Stimulated activated effector memory CD8-positive, alpha-beta T cell treated with anti-CD3 and anti-CD28 coated beads, Interleukin-12 subunit alpha, Interleukin-12 subunit beta, amount 100 ng/mL, for 72 hours (primary cell): ENCODE measurements around the gene SYT8.
"Not testable (repeated sequence)": the region's sequence is repeated elsewhere in the genome, so short reads cannot be mapped to it uniquely, and the experiment has no call there.

Source experiments
- ATAC-seq: fragments of 150-1000 bp; cut with Tn5 transposase; 2 replicates; pipeline ENCODE4 v1.10.0; 2021
- DNase-seq, 2 donors: peaks; one replicate each; pipeline ENCODE4 v3.0.0; 2021 to 2022; ENCODE audit warnings: low spot score in 2 of 2
- H3K27ac Mint-ChIP-seq: one replicate; pipeline ENCODE4 v1.8.0; 2022; ENCODE audit warnings: mild to moderate bottlenecking, mixed read lengths
- H3K36me3 Mint-ChIP-seq: one replicate; pipeline ENCODE4 v1.8.0; 2022; ENCODE audit warnings: mild to moderate bottlenecking, mixed read lengths
- H3K4me1 Mint-ChIP-seq: one replicate; pipeline ENCODE4 v1.8.0; 2022; ENCODE audit warnings: mixed read lengths
- H3K4me3 Mint-ChIP-seq: one replicate; pipeline ENCODE4 v1.8.0; 2022; ENCODE audit warnings: mild to moderate bottlenecking, mixed read lengths
- H3K9me3 Mint-ChIP-seq: one replicate; pipeline ENCODE4 v1.8.0; 2022; ENCODE audit warnings: mixed read lengths

Gene SYT8, protein sequence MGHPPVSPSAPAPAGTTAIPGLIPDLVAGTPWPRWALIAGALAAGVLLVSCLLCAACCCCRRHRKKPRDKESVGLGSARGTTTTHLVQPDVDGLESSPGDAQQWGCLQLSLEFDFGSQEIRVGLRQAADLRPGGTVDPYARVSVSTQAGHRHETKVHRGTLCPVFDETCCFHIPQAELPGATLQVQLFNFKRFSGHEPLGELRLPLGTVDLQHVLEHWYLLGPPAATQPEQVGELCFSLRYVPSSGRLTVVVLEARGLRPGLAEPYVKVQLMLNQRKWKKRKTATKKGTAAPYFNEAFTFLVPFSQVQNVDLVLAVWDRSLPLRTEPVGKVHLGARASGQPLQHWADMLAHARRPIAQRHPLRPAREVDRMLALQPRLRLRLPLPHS

GRCh38 chr11:1834779-1835670 lies at the start of gene SYT8:
SYT8 (plus strand) TSS chr11:1834990; CDS start chr11:1835106, 116 bp downstream.
- H3K4me1 Mint-ChIP-seq = peaks cover 7% of the 10 kb centered on the region
- DNase-seq = no peak
- no peak within 1 kb of the TSS for H3K27ac Mint-ChIP-seq

GRCh38 chr11:1785749-1786413 lies 48.9 kb upstream of the SYT8 start:
- Mint-ChIP-seq H3K27ac (no peak overlapping the region), H3K4me3 (no peak overlapping the region), H3K9me3 (no peaks in the 10 kb centered on the region), H3K4me1 (peaks cover 13% of the 10 kb centered on the region), H3K36me3 (no peaks in the 10 kb centered on the region)
- DNase-seq (no peak), ATAC-seq (no peak)

More at GRCh38 chr11:1834779-1835670, at the start of gene SYT8:
- Mint-ChIP-seq H3K9me3 (no peaks in the 10 kb centered on the region), H3K4me3 (no peak within 1 kb of the TSS), H3K36me3 (no peaks in the 10 kb centered on the region)
- no peak for ATAC-seq

GRCh38 chr11:1786466-1786865 lies 48.3 kb upstream of the SYT8 start:
- H3K4me3 Mint-ChIP-seq = no peak overlapping the region
- H3K36me3 Mint-ChIP-seq = no peaks in the 10 kb centered on the region
- DNase-seq (no peak), ATAC-seq (no peak)
- no peak overlapping the region for H3K27ac Mint-ChIP-seq
- no peaks in the 10 kb centered on the region for H3K9me3 Mint-ChIP-seq
- peaks cover 7% of the 10 kb centered on the region for H3K4me1 Mint-ChIP-seq

- DNase-seq = no peak
- peaks cover 15% of the 10 kb centered on the region for H3K4me1 Mint-ChIP-seq
- peak overlapping the region; percentile 82 for H3K27ac Mint-ChIP-seq
- no peak for ATAC-seq
- H3K36me3 Mint-ChIP-seq = peaks cover 4% of the 10 kb centered on the region
- peak overlapping the region; percentile 67 for H3K4me3 Mint-ChIP-seq
- H3K9me3 Mint-ChIP-seq = no peaks in the 10 kb centered on the region
Observed at GRCh38 chr11:1791912-1792311, 42.9 kb upstream of the SYT8 start.

GRCh38 chr11:1792461-1792860 lies 42.3 kb upstream of the SYT8 start:
- peak overlapping the region; percentile 67 for H3K4me3 Mint-ChIP-seq
- ATAC-seq = peak; percentile 62
- H3K9me3 Mint-ChIP-seq = no peaks in the 10 kb centered on the region
- H3K4me1 Mint-ChIP-seq = peaks cover 15% of the 10 kb centered on the region
- DNase-seq = no peak
- peak overlapping the region; percentile 82 for H3K27ac Mint-ChIP-seq
- peaks cover 4% of the 10 kb centered on the region for H3K36me3 Mint-ChIP-seq

DNA sequence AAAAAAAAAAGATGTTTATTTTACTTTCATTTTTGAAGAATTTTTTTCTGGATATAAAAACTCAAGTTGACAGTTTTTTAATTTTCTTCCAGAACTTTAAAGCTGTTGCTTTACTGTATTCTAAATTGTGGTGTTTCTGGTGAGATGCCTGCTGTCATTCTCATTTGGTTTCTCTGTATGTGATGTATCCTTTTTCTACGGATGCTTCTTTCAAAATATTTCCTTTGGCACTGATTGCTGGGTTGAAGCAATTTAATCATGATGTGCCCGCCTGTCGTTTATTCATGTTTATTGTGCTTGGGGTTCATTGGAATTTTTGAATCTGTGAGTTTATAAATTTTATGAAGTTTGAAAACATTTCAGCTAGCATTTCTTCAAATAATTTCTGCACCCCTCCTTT lies 41.7 kb upstream of the SYT8 start:
- DNase-seq (no peak), ATAC-seq (no peak)
- no peak overlapping the region for H3K27ac Mint-ChIP-seq
- peaks cover 4% of the 10 kb centered on the region for H3K36me3 Mint-ChIP-seq
- peaks cover 15% of the 10 kb centered on the region for H3K4me1 Mint-ChIP-seq
- H3K9me3 Mint-ChIP-seq = no peaks in the 10 kb centered on the region
- peak overlapping the region; percentile 67 for H3K4me3 Mint-ChIP-seq

DNA sequence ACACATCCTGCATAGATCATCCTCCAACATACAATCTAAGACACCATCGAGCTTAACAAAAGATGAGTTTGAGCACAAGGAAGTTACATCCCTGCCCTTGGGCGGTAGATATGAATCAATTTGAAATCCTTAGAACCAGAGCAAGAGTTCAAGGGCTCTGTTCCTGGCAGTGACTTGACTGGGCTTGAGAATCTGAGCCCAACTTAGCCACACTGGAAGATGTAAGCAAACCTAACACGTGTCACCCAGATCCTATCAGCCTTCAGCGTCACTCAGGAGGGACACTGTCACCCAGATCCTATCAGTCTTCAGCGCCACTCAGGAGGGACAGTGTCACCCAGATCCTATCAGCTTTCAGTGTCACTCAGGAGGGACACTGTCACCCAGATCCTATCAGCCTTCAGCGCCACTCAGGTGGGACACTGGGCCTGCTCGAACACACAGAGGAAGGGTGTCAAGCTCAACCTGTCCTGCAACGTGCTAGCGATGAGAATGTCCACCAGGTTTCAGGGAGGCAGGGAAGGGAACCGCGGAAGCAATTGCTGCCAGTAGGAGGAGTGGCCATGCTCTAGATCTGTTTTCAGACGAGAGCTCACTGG lies 38.3 kb upstream of the SYT8 start:
- Mint-ChIP-seq H3K4me1 (peaks cover 15% of the 10 kb centered on the region), H3K4me3 (no peak overlapping the region), H3K9me3 (no peaks in the 10 kb centered on the region), H3K36me3 (peaks cover 4% of the 10 kb centered on the region), H3K27ac (no peak overlapping the region)
- no peak for ATAC-seq
- DNase-seq = no peak

DNA sequence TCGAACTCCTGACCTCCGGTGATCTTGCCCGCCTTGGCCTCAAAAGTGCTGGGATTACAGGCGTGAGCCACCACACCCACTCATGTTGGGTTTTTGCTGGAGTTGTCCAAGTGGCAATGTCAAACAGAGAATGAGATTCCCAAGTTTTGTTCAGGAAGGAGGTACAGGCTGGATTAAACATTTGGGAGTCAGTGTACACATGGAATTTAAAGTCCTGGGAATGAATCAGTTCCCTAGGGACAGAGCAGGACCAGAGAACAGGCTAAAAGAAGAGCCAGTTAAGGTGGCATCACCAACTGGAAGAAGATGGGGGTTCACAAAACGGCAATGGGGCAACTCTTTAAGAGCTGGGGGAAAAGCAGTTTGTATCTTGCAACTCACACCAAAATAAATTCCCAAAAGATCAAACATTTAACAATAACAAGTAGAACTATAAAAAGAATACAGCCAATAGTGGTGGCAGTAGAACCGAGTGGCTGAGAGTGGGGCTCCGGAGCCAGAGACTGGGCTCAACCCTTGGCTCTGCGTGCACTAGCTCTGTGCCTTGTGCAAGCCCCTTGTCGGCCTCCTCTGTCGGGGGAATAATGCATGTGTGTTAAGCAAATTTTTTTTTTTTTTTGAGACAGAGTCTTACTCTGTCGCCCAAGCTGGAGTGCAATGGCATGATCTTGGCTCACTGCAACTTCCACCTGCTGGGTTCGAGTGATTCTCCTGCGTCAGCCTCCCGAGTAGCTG lies 37.2 kb upstream of the SYT8 start:
- peaks cover 2% of the 10 kb centered on the region for H3K36me3 Mint-ChIP-seq

DNA sequence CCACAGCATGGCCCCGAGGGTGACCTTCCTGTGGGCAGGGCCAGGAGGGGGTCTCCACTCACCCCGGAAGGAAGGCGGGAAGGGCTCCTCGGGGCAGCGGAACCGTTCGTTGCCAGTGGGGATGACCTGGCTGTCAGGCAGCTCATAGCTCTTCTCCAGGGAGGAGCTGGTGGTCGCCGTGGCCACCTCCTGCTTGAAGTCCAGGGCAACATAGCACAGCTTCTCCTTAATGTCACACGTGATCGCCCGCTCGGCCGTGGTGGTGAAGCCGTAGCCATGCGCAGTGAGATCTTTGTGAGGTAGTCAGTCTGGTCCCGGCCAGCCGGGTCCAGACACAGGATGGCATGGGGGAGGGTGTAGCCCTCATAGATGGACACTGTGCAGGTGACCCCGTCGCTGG lies 31.5 kb upstream of the SYT8 start:
- H3K4me1 Mint-ChIP-seq = no peaks in the 10 kb centered on the region
- ATAC-seq = no peak

More for the DNA sequence above, 37.2 kb upstream of the SYT8 start:
- Mint-ChIP-seq H3K4me1 (peaks cover 9% of the 10 kb centered on the region), H3K27ac (no peak overlapping the region), H3K9me3 (no peaks in the 10 kb centered on the region), H3K4me3 (no peak overlapping the region)
- DNase-seq (no peak), ATAC-seq (no peak)

GRCh38 chr11:1803835-1804519 lies 30.8 kb upstream of the SYT8 start:
- not testable (repeated sequence) for H3K36me3 Mint-ChIP-seq, ATAC-seq, H3K4me1 Mint-ChIP-seq, H3K9me3 Mint-ChIP-seq, H3K27ac Mint-ChIP-seq, DNase-seq, H3K4me3 Mint-ChIP-seq

More for the DNA sequence above, 31.5 kb upstream of the SYT8 start:
- no peak overlapping the region for H3K4me3 Mint-ChIP-seq
- H3K9me3 Mint-ChIP-seq = no peaks in the 10 kb centered on the region
- no peaks in the 10 kb centered on the region for H3K36me3 Mint-ChIP-seq
- H3K27ac Mint-ChIP-seq = no peak overlapping the region
- no peak for DNase-seq

- DNase-seq (no peak), ATAC-seq (no peak)
- no peaks in the 10 kb centered on the region for H3K4me1 Mint-ChIP-seq
- no peaks in the 10 kb centered on the region for H3K9me3 Mint-ChIP-seq
- no peaks in the 10 kb centered on the region for H3K36me3 Mint-ChIP-seq
- no peak overlapping the region for H3K4me3 Mint-ChIP-seq
- no peak overlapping the region for H3K27ac Mint-ChIP-seq
Observed at GRCh38 chr11:1805525-1805924, 29.3 kb upstream of the SYT8 start.

DNA sequence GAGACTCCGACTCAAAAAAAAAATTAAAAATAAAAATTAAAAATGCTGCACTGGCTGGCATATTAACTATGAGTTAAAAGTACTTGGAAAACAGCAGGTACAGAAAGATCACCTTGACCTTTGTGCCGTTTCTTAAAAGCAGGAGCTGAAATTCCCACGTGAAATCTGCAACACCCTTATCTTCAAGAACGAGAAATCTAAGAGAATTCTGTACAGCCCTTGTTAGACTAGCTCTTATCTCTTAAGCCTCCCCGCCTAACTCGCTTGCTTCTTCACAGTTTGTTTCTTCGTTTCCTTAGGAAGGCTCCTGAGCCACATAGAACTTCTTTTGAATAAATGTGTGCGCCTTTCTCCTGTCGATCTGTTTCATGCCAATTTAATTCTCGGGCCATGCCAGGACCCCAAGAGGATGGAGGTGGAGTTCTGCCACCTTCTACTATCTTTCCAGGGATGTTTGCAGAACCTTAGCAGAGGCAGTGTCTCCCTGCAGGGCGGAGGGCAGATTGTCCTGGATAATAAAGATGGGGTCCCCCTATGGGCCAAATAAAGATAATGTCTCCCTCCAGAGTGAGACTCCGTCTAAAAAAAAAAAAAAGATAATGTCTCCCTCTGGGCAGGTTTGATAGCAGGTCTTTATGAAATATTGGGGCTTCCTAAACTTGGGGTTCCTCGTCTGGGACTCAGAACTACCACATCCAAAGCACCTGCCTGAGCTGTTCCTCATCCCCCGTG lies 27.4 kb upstream of the SYT8 start:
- no peaks in the 10 kb centered on the region for H3K9me3 Mint-ChIP-seq
- no peak for ATAC-seq
- H3K36me3 Mint-ChIP-seq = no peaks in the 10 kb centered on the region
- H3K27ac Mint-ChIP-seq = no peak overlapping the region
- no peak for DNase-seq
- no peaks in the 10 kb centered on the region for H3K4me1 Mint-ChIP-seq
- no peak overlapping the region for H3K4me3 Mint-ChIP-seq

- no peaks in the 10 kb centered on the region for H3K36me3 Mint-ChIP-seq
- DNase-seq (no peak), ATAC-seq (no peak)
- H3K9me3 Mint-ChIP-seq = no peaks in the 10 kb centered on the region
- no peak overlapping the region for H3K4me3 Mint-ChIP-seq
- H3K4me1 Mint-ChIP-seq = no peaks in the 10 kb centered on the region
- no peak overlapping the region for H3K27ac Mint-ChIP-seq
Observed at GRCh38 chr11:1810761-1811160, 24.0 kb upstream of the SYT8 start.
